K562 (cell line): Measurements from ENCODE around the gene KASH5. TPM values are rescaled to one million over a fixed set of nuclear protein-coding genes. Genes with fewer than 3 reads are reported as not detected.

Source experiments
- ATAC-seq: fragments of 200-7000 bp; cut with Tn5 transposase; 3 replicates; pipeline ENCODE4 v1.9.1; 2020; ENCODE audit warnings: moderate library complexity
- BruUV-seq: library from RNA; stranded (reverse); fragments of 400-500 nt; replicated peaks from 2 replicates; lab custom pipeline; 2021; lab: Mats Ljungman, UMichigan
- CTCF ChIA-PET: fragments of 300-600 bp; formaldehyde crosslinking; extraction: SDS; loops from one replicate; lab custom pipeline; 2021; ENCODE audit warnings: low intra/inter-chr PET ratio; lab: Yijun Ruan, JAX
- POLR2A ChIA-PET: fragments of 300-600, 350-650 bp; sonication (Branson Sonifier 250); formaldehyde crosslinking; extraction: SDS; loops from one replicate; lab custom pipeline; 2021; ENCODE audit warnings: antibody characterized with exemption, inconsistent platforms; lab: Yijun Ruan, JAX
- DNase-seq, 4 experiments: peaks; one replicate each; pipeline versions ENCODE4 v3.0.0 to v3.0.0-alpha.2; 2011 to 2018; ENCODE audit warnings: low spot score in 3 of 4, mixed read lengths in 3 of 4; ENCODE audit errors: extremely low read depth in 1 of 4
- FAIRE-seq: peaks from 2 replicates; lab custom pipeline; 2011; peaks lifted over from hg19 to GRCh38; lab: Jason Lieb, UNC
- H2AFZ ChIP-seq: 2 replicates; pipeline ENCODE4 v1.6.0; 2011; ENCODE audit warnings: low read depth, low read length, control low read depth, inconsistent platforms
- H3K27ac ChIP-seq: fragments of 200-600 bp; 3 replicates; pipeline ENCODE4 v1.8.0; 2011; ENCODE audit warnings: low read depth, mild to moderate bottlenecking, control low read depth, inconsistent platforms, low read length, moderate library complexity, mixed read lengths; ENCODE audit errors: extremely low read depth
- H3K27me3 ChIP-seq, 2 experiments: fragments of 300-600 bp in 1 of 2; 2 replicates in 1 of 2; 3 replicates in 1 of 2; pipeline versions ENCODE4 v1.6.0 to v1.8.0; 2011; ENCODE audit warnings: inconsistent platforms in 2 of 2, low read length in 2 of 2, mild to moderate bottlenecking in 1 of 2, mixed read lengths in 1 of 2, moderate library complexity in 1 of 2; ENCODE audit not compliant: control insufficient read depth in 2 of 2, insufficient read depth in 2 of 2
- H3K36me3 ChIP-seq: fragments of 300-600 bp; 3 replicates; pipeline ENCODE4 v1.8.0; 2011; ENCODE audit warnings: mild to moderate bottlenecking, low read length, inconsistent platforms; ENCODE audit not compliant: control insufficient read depth, insufficient read depth
- H3K4me1 ChIP-seq, 2 experiments: fragments of 200-600 bp in 1 of 2; replicated peaks in 1 of 2; 2 replicates in 1 of 2; 3 replicates in 1 of 2; pipeline versions ENCODE4 v1.5.1 to v1.8.0; 2011; ENCODE audit warnings: inconsistent platforms in 2 of 2, low read length in 2 of 2, mild to moderate bottlenecking in 1 of 2, mixed read lengths in 1 of 2, moderate library complexity in 1 of 2; ENCODE audit not compliant: control insufficient read depth in 2 of 2, insufficient read depth in 2 of 2
- H3K4me2 ChIP-seq: 2 replicates; pipeline ENCODE4 v1.6.1; 2011; ENCODE audit warnings: low read length, control low read depth, inconsistent platforms, mixed read lengths; ENCODE audit not compliant: insufficient read depth
- H3K4me3 ChIP-seq: fragments of 200-600 bp; sonication (generic), shearing (Covaris generic); 2 replicates; pipeline ENCODE4 v1.5.1; 2016; ENCODE audit warnings: control low read depth, inconsistent platforms
- H3K79me2 ChIP-seq: fragments of 200-600 bp; 3 replicates; pipeline ENCODE4 v1.8.0; 2011; ENCODE audit warnings: low read length, inconsistent platforms; ENCODE audit not compliant: control insufficient read depth, insufficient read depth
- H3K9ac ChIP-seq, 2 experiments: 2 replicates each; pipeline versions ENCODE4 v1.6.0 to v1.6.1; 2011; ENCODE audit warnings: low read depth in 2 of 2, low read length in 2 of 2, control low read depth in 1 of 2, inconsistent platforms in 1 of 2, mild to moderate bottlenecking in 1 of 2, mixed read lengths in 1 of 2; ENCODE audit not compliant: insufficient read depth in 1 of 2
- H3K9me1 ChIP-seq: one replicate; pipeline ENCODE4 v1.6.0; 2011; ENCODE audit warnings: inconsistent platforms, mild to moderate bottlenecking, low read length, moderate library complexity; ENCODE audit not compliant: control insufficient read depth, insufficient read depth
- H3K9me3 ChIP-seq: replicated peaks from 2 replicates; pipeline ENCODE4 v1.5.1; 2011; ENCODE audit warnings: low read depth, low read length, inconsistent platforms; ENCODE audit not compliant: control insufficient read depth, insufficient read depth
- H4K20me1 ChIP-seq: replicated peaks from 2 replicates; pipeline ENCODE4 v1.6.1; 2011; ENCODE audit warnings: low read length, inconsistent platforms, mixed read lengths; ENCODE audit not compliant: control insufficient read depth, insufficient read depth
- BDP1 ChIP-seq: IDR thresholded peaks from 3 replicates; pipeline ENCODE4 v1.6.1; 2011; ENCODE audit not compliant: insufficient read length, insufficient read depth
- CBFA2T3 ChIP-seq: fragments of 450-650 bp; IDR thresholded peaks from 2 replicates; pipeline ENCODE4 v1.6.1; 2017
- GTF3C2 ChIP-seq: IDR thresholded peaks from 3 replicates; pipeline ENCODE4 v1.6.1; 2011; ENCODE audit warnings: borderline replicate concordance, mild to moderate bottlenecking, moderate library complexity; ENCODE audit not compliant: insufficient read length; ENCODE audit errors: extremely low read depth
- LEF1 ChIP-seq: fragments of 450-650 bp; IDR thresholded peaks from 2 replicates; pipeline ENCODE4 v1.6.1; 2016; ENCODE audit warnings: mild to moderate bottlenecking
- MBD2 ChIP-seq: sonication (generic); IDR thresholded peaks from 2 replicates; pipeline ENCODE4 v1.6.1; 2016; ENCODE audit warnings: low read depth, borderline replicate concordance
- MTF1 ChIP-seq: fragments of 250-450 bp; sonication (Bioruptor Pico); IDR thresholded peaks from 2 replicates; pipeline ENCODE4 v1.9.0; 2021; ENCODE audit warnings: moderate library complexity, mild to moderate bottlenecking, inconsistent platforms, borderline replicate concordance
- NFXL1 ChIP-seq: fragments of 450-650 bp; formaldehyde crosslinking; IDR thresholded peaks from 2 replicates; pipeline ENCODE4 v1.4.0; 2021; ENCODE audit warnings: mild to moderate bottlenecking
- RFX5 ChIP-seq: IDR thresholded peaks from 2 replicates; pipeline ENCODE4 v1.6.1; 2011; ENCODE audit warnings: low read depth, mild to moderate bottlenecking, improper control_type of control experiment, low read length
- SAP30 ChIP-seq: fragments of 200-600 bp; sonication (generic); IDR thresholded peaks from 2 replicates; pipeline ENCODE4 v1.6.1; 2012; ENCODE audit warnings: borderline replicate concordance, low read depth, mild to moderate bottlenecking, moderate library complexity, low read length, control low read depth, inconsistent platforms; ENCODE audit not compliant: insufficient read depth, poor library complexity, severe bottlenecking
- STAT5A ChIP-seq: IDR thresholded peaks from 2 replicates; pipeline ENCODE4 v1.6.1; 2012; ENCODE audit warnings: low read length, inconsistent platforms, borderline replicate concordance
- TRIM28 ChIP-seq: fragments of 450-650 bp; IDR thresholded peaks from 2 replicates; pipeline ENCODE4 v1.6.1; 2017
- USF2 ChIP-seq: sonication (generic); formaldehyde crosslinking; IDR thresholded peaks from 2 replicates; pipeline ENCODE4 v1.5.0; 2020; ENCODE audit warnings: missing genetic modification reagents
- ZBED1 ChIP-seq: IDR thresholded peaks from 2 replicates; pipeline ENCODE4 v1.6.1; 2014
- ZBTB17 ChIP-seq: fragments of 450-650 bp; formaldehyde crosslinking; IDR thresholded peaks from 2 replicates; pipeline ENCODE4 v1.4.0; 2020; ENCODE audit warnings: mild to moderate bottlenecking
- ZNF146 ChIP-seq: IDR thresholded peaks from one replicate; pipeline ENCODE4 v1.6.1; 2018; ENCODE audit warnings: missing compliant biosample characterization; ENCODE audit not compliant: unreplicated experiment
- ZNF282 ChIP-seq: sonication (generic); formaldehyde crosslinking; IDR thresholded peaks from 2 replicates; pipeline ENCODE4 v1.8.1; 2023; ENCODE audit warnings: missing genetic modification reagents
- WGBS: fragments of 100-300 bp; shearing (Covaris generic); methylation state at CpG from one replicate; pipeline ENCODE4 v1.1.6; 2016; ENCODE audit warnings: low coverage, mixed read lengths; ENCODE audit not compliant: insufficient coverage; ENCODE audit errors: missing lambda C conversion rate; 5-methylcytosine and 5-hydroxymethylcytosine counted together
- in situ Hi-C: fragments of 300-500 bp; cut with MboI; formaldehyde crosslinking; loops from 4 replicates; pipeline ENCODE4 v1.15.0; 2018; ENCODE audit warnings: inconsistent platforms, mixed read lengths
- intact Hi-C: fragments of 100-400 bp; cut with micrococcal nuclease; formaldehyde crosslinking; loops from 2 replicates; pipeline ENCODE4 v1.14.2; 2022
- polyA plus RNA-seq, 8 experiments: library from polyadenylated mRNA; depleted of rRNA in 4 of 8; stranded (reverse) in 5 of 8; unstranded in 3 of 8; fragments of >200 nt; fragmentation: Nextera tagmentation in 2 of 8; fragmentation: Illumina TruSeq in 1 of 8; extraction: Ambion mirVana in 2 of 8; extraction: Trizol in 1 of 8; gene quantifications; 2 replicates each; pipeline versions ENCODE4 v1.2.1 to v1.2.3, GENCODE V29; 2011 to 2014; ENCODE audit warnings: inconsistent platforms in 1 of 8, missing spikeins in 1 of 8
- total RNA-seq, 7 experiments: library from RNA; depleted of rRNA in 6 of 7; stranded (reverse); fragments of >200 nt in 6 of 7; fragmentation: Illumina TruSeq in 2 of 7; extraction: Trizol in 2 of 7; gene quantifications; 2 replicates each; pipeline versions ENCODE4 v1.2.1 to v1.2.3, GENCODE V29; 2011 to 2021; ENCODE audit warnings: low replicate concordance in 1 of 7
- TF ChIP-seq, protein P1 (sequence below): sonication (generic); formaldehyde crosslinking; IDR thresholded peaks from 2 replicates; pipeline ENCODE4 v1.8.0; 2023; ENCODE audit warnings: mild to moderate bottlenecking, missing genetic modification reagents
- TF ChIP-seq, protein P2 (sequence below): fragments of 450-650 bp; IDR thresholded peaks from 2 replicates; pipeline ENCODE4 v1.6.1; 2016; ENCODE audit warnings: missing biosample characterization, missing genetic modification characterization

KASH5 gene
- total and polyA plus RNA-seq, 9 of the 15 experiments (the other 6 are each of a cell fraction or from before 2014, with no cell fraction given): 0.07 to 0.84 (median 0.34) TPM; not detected in 1

DNA sequence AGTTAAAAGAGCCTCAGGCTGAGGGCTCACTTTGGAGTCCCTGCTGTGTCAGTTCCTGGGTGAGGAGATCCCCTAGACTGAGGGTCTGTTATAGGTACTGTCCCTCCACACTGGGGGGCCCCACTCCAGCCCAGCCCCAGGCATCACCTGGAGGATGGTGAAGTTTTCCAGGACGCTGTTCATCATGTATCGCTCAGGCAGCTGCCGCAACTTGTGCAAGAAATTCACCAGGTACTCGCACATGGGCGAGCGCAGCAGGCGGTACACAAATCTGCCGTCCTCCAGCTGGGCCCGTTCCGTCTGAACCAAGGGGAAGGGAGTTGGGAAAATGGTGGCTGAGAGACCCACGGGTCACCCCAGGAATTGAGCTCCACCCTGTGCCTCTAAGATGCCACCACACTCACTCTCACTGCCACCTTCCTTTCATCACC lies 45.7 kb upstream of the KASH5 start (continued):
- TF ChIP-seq ZNF146 (no peak), STAT5A (no peak), NFXL1 (CRISPR knock-in tag) (no peak), ZBED1 (no peak), BDP1 (no peak), TRIM28 (no peak), SAP30 (no peak), USF2 (CRISPR knock-in tag) (no peak), ZNF282 (CRISPR knock-in tag) (no peak), LEF1 (no peak)
- TF ChIP-seq, protein P1, sequence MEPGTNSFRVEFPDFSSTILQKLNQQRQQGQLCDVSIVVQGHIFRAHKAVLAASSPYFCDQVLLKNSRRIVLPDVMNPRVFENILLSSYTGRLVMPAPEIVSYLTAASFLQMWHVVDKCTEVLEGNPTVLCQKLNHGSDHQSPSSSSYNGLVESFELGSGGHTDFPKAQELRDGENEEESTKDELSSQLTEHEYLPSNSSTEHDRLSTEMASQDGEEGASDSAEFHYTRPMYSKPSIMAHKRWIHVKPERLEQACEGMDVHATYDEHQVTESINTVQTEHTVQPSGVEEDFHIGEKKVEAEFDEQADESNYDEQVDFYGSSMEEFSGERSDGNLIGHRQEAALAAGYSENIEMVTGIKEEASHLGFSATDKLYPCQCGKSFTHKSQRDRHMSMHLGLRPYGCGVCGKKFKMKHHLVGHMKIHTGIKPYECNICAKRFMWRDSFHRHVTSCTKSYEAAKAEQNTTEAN (CRISPR knock-in tag): no peak

DNA sequence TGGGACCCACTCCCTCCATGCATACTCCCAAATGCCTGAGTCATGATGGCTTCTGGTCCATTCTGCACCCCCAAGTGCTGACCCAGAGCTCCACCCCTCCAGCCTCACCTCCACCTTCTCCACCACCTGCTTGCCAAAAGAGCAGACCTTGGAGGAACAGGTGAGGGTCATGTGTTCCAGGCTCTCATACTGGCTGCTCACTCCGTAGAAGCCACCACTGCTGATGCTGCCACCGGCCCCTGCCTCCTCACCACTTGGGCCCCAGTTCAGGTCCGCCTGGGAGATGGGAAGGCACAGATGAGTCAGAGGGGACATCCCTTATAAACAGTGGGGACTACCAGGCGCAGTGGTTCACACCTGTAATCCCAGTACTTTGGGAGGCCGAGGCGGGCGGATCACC lies 44.9 kb upstream of the KASH5 start:
- BruUV-seq: no TSS peak
- DNase-seq: no peak
- no peak for FAIRE-seq
- 94% methylated on average over 5 of the region's 7 CpGs for WGBS
- Histone ChIP-seq H3K9me3 (no peaks in the 10 kb centered on the region), H3K9me1 (no peaks in the 10 kb centered on the region), H3K4me2 (no peak overlapping the region), H3K27me3 (no peaks in the 10 kb centered on the region), H3K9ac (no peak overlapping the region), H4K20me1 (no peaks in the 10 kb centered on the region), H3K27ac (no peak overlapping the region), H3K79me2 (no peaks in the 10 kb centered on the region), H3K4me3 (no peak overlapping the region), H2AFZ (no peak overlapping the region), H3K36me3 (peaks cover 39% of the 10 kb centered on the region; the same call in 2 of the 3 replicates), H3K4me1 (peaks cover 19 to 28% of the 10 kb centered on the region in 2 experiments)
- no peak for ATAC-seq
- POLR2A ChIA-PET: no interaction called here
- intact Hi-C loops (no loop called here), in situ Hi-C loops (no loop called here)
- CTCF ChIA-PET: no interaction called here
- TF ChIP-seq CBFA2T3: no peak
- TF ChIP-seq, protein P2, sequence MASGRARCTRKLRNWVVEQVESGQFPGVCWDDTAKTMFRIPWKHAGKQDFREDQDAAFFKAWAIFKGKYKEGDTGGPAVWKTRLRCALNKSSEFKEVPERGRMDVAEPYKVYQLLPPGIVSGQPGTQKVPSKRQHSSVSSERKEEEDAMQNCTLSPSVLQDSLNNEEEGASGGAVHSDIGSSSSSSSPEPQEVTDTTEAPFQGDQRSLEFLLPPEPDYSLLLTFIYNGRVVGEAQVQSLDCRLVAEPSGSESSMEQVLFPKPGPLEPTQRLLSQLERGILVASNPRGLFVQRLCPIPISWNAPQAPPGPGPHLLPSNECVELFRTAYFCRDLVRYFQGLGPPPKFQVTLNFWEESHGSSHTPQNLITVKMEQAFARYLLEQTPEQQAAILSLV (tag): no peak
- TF ChIP-seq GTF3C2: no peak
- no peak for TF ChIP-seq MBD2
- no peak for TF ChIP-seq MTF1 (CRISPR knock-in tag)
- TF ChIP-seq RFX5: no peak
- TF ChIP-seq ZBTB17 (CRISPR knock-in tag): no peak
